Type B pancreatic cell (in vitro differentiated cells): ENCODE measurements around the gene LRRC3B. TPM values are rescaled to one million over a fixed set of nuclear protein-coding genes. Genes with fewer than 3 reads are reported as not detected.

Experiments
- DNase-seq: peaks from one replicate; pipeline ENCODE4 v3.0.0; 2021; ENCODE audit warnings: mixed read lengths; ENCODE audit not compliant: unreplicated experiment; ENCODE audit errors: extremely low spot score
- H3K27ac Mint-ChIP-seq: 2 replicates; pipeline ENCODE4 v1.8.0; 2021; ENCODE audit warnings: mild to moderate bottlenecking, mixed read lengths
- H3K27me3 Mint-ChIP-seq: 2 replicates; pipeline ENCODE4 v1.8.0; 2021; ENCODE audit warnings: mixed read lengths
- H3K36me3 Mint-ChIP-seq: 2 replicates; pipeline ENCODE4 v1.8.0; 2021; ENCODE audit warnings: mixed read lengths
- H3K4me1 Mint-ChIP-seq: one replicate; pipeline ENCODE4 v1.8.0; 2021; ENCODE audit warnings: mixed read lengths; ENCODE audit not compliant: unreplicated experiment
- H3K4me3 Mint-ChIP-seq: 2 replicates; pipeline ENCODE4 v1.8.0; 2021; ENCODE audit warnings: mild to moderate bottlenecking, mixed read lengths
- H3K9me3 Mint-ChIP-seq: 2 replicates; pipeline ENCODE4 v1.8.0; 2021; ENCODE audit warnings: mixed read lengths
- CTCF ChIP-seq: fragments of 200-600 bp; sonication (generic); conservative IDR thresholded peaks from 2 replicates; pipeline ENCODE4 v1.5.0; 2021; ENCODE audit warnings: antibody characterized with exemption, mild to moderate bottlenecking
- total RNA-seq: library from RNA; stranded (reverse); gene quantifications from 2 replicates; pipeline ENCODE4 v1.2.1, GENCODE V29; 2021; ENCODE audit warnings: low replicate concordance

LRRC3B gene
- total RNA-seq, 1 donor from 2014 or later: 4.4 TPM

DNA sequence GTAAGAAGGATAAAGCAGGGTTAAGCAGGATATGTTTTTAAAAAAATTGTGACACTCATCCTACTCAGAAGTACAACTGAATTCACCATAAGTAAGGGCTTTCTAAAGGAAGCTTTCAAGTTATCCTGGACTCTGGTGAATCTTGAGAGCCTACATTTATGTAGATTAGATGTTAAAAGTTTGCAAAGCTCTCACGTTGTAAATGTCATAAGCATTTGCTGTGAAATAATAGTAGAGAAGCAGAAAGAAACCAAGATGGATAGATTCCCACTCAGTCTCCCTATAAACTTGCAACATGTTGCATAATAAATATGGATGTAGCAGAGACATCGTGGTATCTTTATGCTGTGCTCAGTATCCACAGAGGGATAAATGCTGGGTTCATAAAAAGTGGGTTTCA is 77.0 kb downstream of the LRRC3B start:
- no peak overlapping the region for H3K27ac Mint-ChIP-seq
- no peaks in the 10 kb centered on the region for H3K4me1 Mint-ChIP-seq
- DNase-seq: no peak
- TF ChIP-seq CTCF: no peak
- no peaks in the 10 kb centered on the region for H3K9me3 Mint-ChIP-seq
- H3K27me3 Mint-ChIP-seq: no peaks in the 10 kb centered on the region
- H3K4me3 Mint-ChIP-seq: no peak overlapping the region
- no peaks in the 10 kb centered on the region for H3K36me3 Mint-ChIP-seq

DNA sequence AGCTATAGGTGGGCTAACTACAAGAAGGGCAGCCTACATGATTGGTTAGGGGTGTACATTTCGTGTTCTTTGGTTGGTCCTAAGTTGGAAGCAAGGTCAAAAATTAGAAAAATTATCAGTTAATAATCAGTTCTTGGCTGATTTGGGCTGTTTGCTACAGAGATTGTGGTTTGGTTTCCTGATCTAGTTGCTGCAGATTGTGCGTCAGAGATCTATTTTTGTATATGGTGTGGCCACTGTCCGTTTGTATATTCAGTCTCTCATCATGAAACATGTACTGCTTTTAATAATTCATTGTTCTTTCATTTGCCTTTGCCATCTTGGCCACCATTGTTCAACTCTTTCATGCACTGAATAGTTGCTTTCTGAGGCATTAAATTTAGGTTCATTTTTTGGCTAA is 80.9 kb downstream of the LRRC3B start:
- Mint-ChIP-seq H3K36me3 (no peaks in the 10 kb centered on the region), H3K9me3 (no peaks in the 10 kb centered on the region), H3K4me1 (no peaks in the 10 kb centered on the region), H3K27ac (no peak overlapping the region), H3K27me3 (no peaks in the 10 kb centered on the region), H3K4me3 (no peak overlapping the region)
- no peak for DNase-seq
- no peak for TF ChIP-seq CTCF

DNA sequence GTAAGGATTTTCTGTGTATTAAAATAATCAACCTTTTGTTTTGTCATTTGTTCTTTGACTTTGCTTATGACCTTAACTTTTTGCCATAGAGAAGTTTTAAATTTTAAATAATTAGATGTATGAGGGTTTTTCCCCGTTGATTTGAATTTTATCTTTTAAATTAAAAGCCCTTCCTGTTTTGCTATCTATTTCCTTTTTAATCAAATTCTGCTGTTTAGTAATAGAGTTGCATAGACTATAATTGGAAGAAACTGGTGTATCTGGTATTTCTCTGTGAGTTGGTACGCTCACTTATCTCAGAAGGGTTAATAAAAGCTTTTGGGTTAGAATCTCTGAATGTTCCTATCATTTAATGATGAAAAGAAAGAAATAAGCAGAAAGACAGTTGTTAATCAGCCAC is 82.2 kb downstream of the LRRC3B start:
- no peak for DNase-seq
- Mint-ChIP-seq H3K27me3 (no peaks in the 10 kb centered on the region), H3K4me1 (no peaks in the 10 kb centered on the region), H3K9me3 (no peaks in the 10 kb centered on the region), H3K27ac (no peak overlapping the region), H3K36me3 (no peaks in the 10 kb centered on the region), H3K4me3 (no peak overlapping the region)
- no peak for TF ChIP-seq CTCF

GRCh38 chr3:26708501-26708900 is 85.9 kb downstream of the LRRC3B start:
- no peak overlapping the region for H3K4me3 Mint-ChIP-seq
- H3K27me3 Mint-ChIP-seq: no peaks in the 10 kb centered on the region
- no peaks in the 10 kb centered on the region for H3K4me1 Mint-ChIP-seq
- H3K27ac Mint-ChIP-seq: no peak overlapping the region
- TF ChIP-seq CTCF: no peak
- DNase-seq: no peak
- no peaks in the 10 kb centered on the region for H3K9me3 Mint-ChIP-seq
- no peaks in the 10 kb centered on the region for H3K36me3 Mint-ChIP-seq

DNA sequence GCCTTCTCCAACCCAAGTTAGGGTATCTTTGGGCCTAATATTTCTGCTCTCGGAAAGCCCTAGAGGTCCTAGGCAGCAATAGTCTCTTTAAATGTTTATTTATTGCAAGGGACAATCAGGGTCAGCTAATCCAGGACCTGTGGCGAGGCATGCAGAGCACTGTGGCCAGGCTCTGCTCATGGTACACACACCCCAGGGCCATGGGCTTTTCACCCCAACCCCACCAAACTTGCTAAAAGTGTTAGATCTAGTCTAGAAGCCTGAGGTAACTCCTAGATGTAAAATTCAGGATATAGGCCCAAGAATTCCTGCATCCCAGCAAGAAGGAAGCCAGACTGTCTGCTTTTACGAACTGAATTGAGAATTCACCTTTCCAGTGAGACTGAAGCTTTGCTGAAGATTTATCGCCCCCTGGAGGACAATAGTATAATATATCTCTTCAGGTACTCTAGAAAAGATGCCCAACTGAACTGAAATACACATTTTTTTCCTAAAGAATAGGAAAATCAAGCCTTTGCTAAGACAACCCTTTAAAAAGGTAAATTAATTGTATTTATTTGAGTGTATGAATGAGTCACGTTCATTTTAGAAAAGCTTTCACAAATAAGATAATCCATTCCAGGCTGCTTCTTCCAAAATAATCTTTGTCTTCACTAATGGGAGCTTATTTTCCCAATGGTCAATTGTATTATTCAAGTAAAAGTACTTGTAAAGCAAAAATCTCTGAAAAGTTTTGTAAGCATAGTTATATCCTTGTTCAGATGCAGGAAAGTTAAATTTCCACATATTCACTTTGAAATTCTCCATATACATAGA is 89.8 kb downstream of the LRRC3B start:
- peak; percentile 90 for TF ChIP-seq CTCF
- peaks cover 4% of the 10 kb centered on the region for H3K9me3 Mint-ChIP-seq
- DNase-seq: no peak
- H3K27me3 Mint-ChIP-seq: no peaks in the 10 kb centered on the region
- H3K4me3 Mint-ChIP-seq: no peak overlapping the region
- H3K4me1 Mint-ChIP-seq: no peaks in the 10 kb centered on the region
- H3K27ac Mint-ChIP-seq: no peak overlapping the region
- H3K36me3 Mint-ChIP-seq: no peaks in the 10 kb centered on the region
